Measurements from ENCODE around the gene ING2.

The ING2 gene

GRCh38 chr4:183485411-183486160, 19.3 kb upstream of the ING2 start:
- Histone ChIP-seq H3K79me1 (ENCODE audit: low read length) (no peaks in the 10 kb centered on the region), H3K9ac (ENCODE audit: low read length) (no peak overlapping the region), H3K27me3 (ENCODE audit: insufficient read depth, low read length, poor library complexity) (no peaks in the 10 kb centered on the region), H4K8ac (ENCODE audit: low read depth, low read length) (no peak overlapping the region), H2BK120ac (ENCODE audit: low read depth, low read length) (no peak overlapping the region), H2AK5ac (ENCODE audit: low read length) (no peak overlapping the region), H3K79me2 (ENCODE audit: control insufficient read depth, insufficient read depth, low read length) (no peaks in the 10 kb centered on the region), H3K4me3 (ENCODE audit: low read length) (no peak overlapping the region), H4K5ac (ENCODE audit: low read length) (no peak overlapping the region), H3K27ac (ENCODE audit: low read depth, low read length) (no peak overlapping the region), H3K18ac (ENCODE audit: low read length) (no peak overlapping the region), H3K23ac (ENCODE audit: low read length) (no peak overlapping the region), H3K4me2 (ENCODE audit: low read length) (no peak overlapping the region), H3K36me3 (ENCODE audit: control insufficient read depth, insufficient read depth, low read length) (no peaks in the 10 kb centered on the region), H3K4me1 (ENCODE audit: control insufficient read depth, low read depth, low read length) (no peaks in the 10 kb centered on the region), H2BK5ac (ENCODE audit: low read length) (no peak overlapping the region), H2BK15ac (replicated peaks; ENCODE audit: low read depth) (no peak overlapping the region), H3K4ac (ENCODE audit: low read depth, low read length) (no peak overlapping the region), H3K56ac (ENCODE audit: low read length) (no peak overlapping the region)
- DNase-seq = no peak
- no CpG with 5 or more reads among the region's 11 CpGs for WGBS (ENCODE audit: extremely low coverage, insufficient coverage, low lambda C conversion rate)

GRCh38 chr4:183492791-183493222, 12.1 kb upstream of the ING2 start:
- WGBS (ENCODE audit: extremely low coverage, insufficient coverage, low lambda C conversion rate) = no CpG with 5 or more reads among the region's 3 CpGs
- no peak overlapping the region for H4K5ac ChIP-seq (ENCODE audit: low read length)
- no peak overlapping the region for H4K8ac ChIP-seq (ENCODE audit: low read depth, low read length)
- no peaks in the 10 kb centered on the region for H3K27me3 ChIP-seq (ENCODE audit: insufficient read depth, low read length, poor library complexity)
- H2BK15ac ChIP-seq (replicated peaks; ENCODE audit: low read depth) = no peak overlapping the region
- H3K9ac ChIP-seq (ENCODE audit: low read length) = no peak overlapping the region
- no peak overlapping the region for H3K4ac ChIP-seq (ENCODE audit: low read depth, low read length)
- H2BK5ac ChIP-seq (ENCODE audit: low read length) = no peak overlapping the region
- no peaks in the 10 kb centered on the region for H3K4me1 ChIP-seq (ENCODE audit: control insufficient read depth, low read depth, low read length)
- H3K18ac ChIP-seq (ENCODE audit: low read length) = no peak overlapping the region
- peak; percentile 26 for DNase-seq
- H3K79me1 ChIP-seq (ENCODE audit: low read length) = no peaks in the 10 kb centered on the region
- no peak overlapping the region for H3K23ac ChIP-seq (ENCODE audit: low read length)
- H2BK120ac ChIP-seq (ENCODE audit: low read depth, low read length) = no peak overlapping the region
- no peak overlapping the region for H3K56ac ChIP-seq (ENCODE audit: low read length)
- H3K4me3 ChIP-seq (ENCODE audit: low read length) = no peak overlapping the region
- H3K36me3 ChIP-seq (ENCODE audit: control insufficient read depth, insufficient read depth, low read length) = no peaks in the 10 kb centered on the region
- no peak overlapping the region for H3K27ac ChIP-seq (ENCODE audit: low read depth, low read length)
- H3K4me2 ChIP-seq (ENCODE audit: low read length) = no peak overlapping the region
- no peak overlapping the region for H2AK5ac ChIP-seq (ENCODE audit: low read length)
- no peaks in the 10 kb centered on the region for H3K79me2 ChIP-seq (ENCODE audit: control insufficient read depth, insufficient read depth, low read length)

- Histone ChIP-seq H4K5ac (ENCODE audit: low read length) (no peak overlapping the region), H3K23ac (ENCODE audit: low read length) (no peak overlapping the region), H2BK5ac (ENCODE audit: low read length) (no peak overlapping the region), H3K27ac (ENCODE audit: low read depth, low read length) (no peak overlapping the region), H3K56ac (ENCODE audit: low read length) (no peak overlapping the region), H3K36me3 (ENCODE audit: control insufficient read depth, insufficient read depth, low read length) (no peaks in the 10 kb centered on the region), H4K8ac (ENCODE audit: low read depth, low read length) (no peak overlapping the region), H2BK15ac (replicated peaks; ENCODE audit: low read depth) (no peak overlapping the region), H3K79me1 (ENCODE audit: low read length) (no peaks in the 10 kb centered on the region), H3K27me3 (ENCODE audit: insufficient read depth, low read length, poor library complexity) (no peaks in the 10 kb centered on the region), H2AK5ac (ENCODE audit: low read length) (no peak overlapping the region), H3K9ac (ENCODE audit: low read length) (no peak overlapping the region), H3K79me2 (ENCODE audit: control insufficient read depth, insufficient read depth, low read length) (no peaks in the 10 kb centered on the region), H3K4me3 (ENCODE audit: low read length) (no peak overlapping the region), H3K4me2 (ENCODE audit: low read length) (no peak overlapping the region), H3K18ac (ENCODE audit: low read length) (no peak overlapping the region), H2BK120ac (ENCODE audit: low read depth, low read length) (no peak overlapping the region), H3K4ac (ENCODE audit: low read depth, low read length) (no peak overlapping the region), H3K4me1 (ENCODE audit: control insufficient read depth, low read depth, low read length) (no peaks in the 10 kb centered on the region)
- DNase-seq = no peak
- WGBS (ENCODE audit: extremely low coverage, insufficient coverage, low lambda C conversion rate) = no CpG with 5 or more reads among the region's 3 CpGs
Observed at GRCh38 chr4:183493246-183493645, 11.6 kb upstream of the ING2 start.

GRCh38 chr4:183495184-183495583, 9.7 kb upstream of the ING2 start:
- H3K4me1 ChIP-seq (ENCODE audit: control insufficient read depth, low read depth, low read length) = no peaks in the 10 kb centered on the region
- H3K79me2 ChIP-seq (ENCODE audit: control insufficient read depth, insufficient read depth, low read length) = no peaks in the 10 kb centered on the region
- H3K18ac ChIP-seq (ENCODE audit: low read length) = no peak overlapping the region
- no peak overlapping the region for H2BK5ac ChIP-seq (ENCODE audit: low read length)
- H3K4me2 ChIP-seq (ENCODE audit: low read length) = no peak overlapping the region
- no peaks in the 10 kb centered on the region for H3K36me3 ChIP-seq (ENCODE audit: control insufficient read depth, insufficient read depth, low read length)
- no peak overlapping the region for H3K4ac ChIP-seq (ENCODE audit: low read depth, low read length)
- H3K9ac ChIP-seq (ENCODE audit: low read length) = no peak overlapping the region
- WGBS (ENCODE audit: extremely low coverage, insufficient coverage, low lambda C conversion rate) = no CpG with 5 or more reads among the region's 3 CpGs
- no peak overlapping the region for H2AK5ac ChIP-seq (ENCODE audit: low read length)
- no peak overlapping the region for H2BK120ac ChIP-seq (ENCODE audit: low read depth, low read length)
- no peak overlapping the region for H3K4me3 ChIP-seq (ENCODE audit: low read length)
- H3K23ac ChIP-seq (ENCODE audit: low read length) = no peak overlapping the region
- H3K27ac ChIP-seq (ENCODE audit: low read depth, low read length) = no peak overlapping the region
- H3K56ac ChIP-seq (ENCODE audit: low read length) = no peak overlapping the region
- no peaks in the 10 kb centered on the region for H3K27me3 ChIP-seq (ENCODE audit: insufficient read depth, low read length, poor library complexity)
- no peak overlapping the region for H4K5ac ChIP-seq (ENCODE audit: low read length)
- peak; percentile 24 for DNase-seq
- no peak overlapping the region for H4K8ac ChIP-seq (ENCODE audit: low read depth, low read length)
- no peaks in the 10 kb centered on the region for H3K79me1 ChIP-seq (ENCODE audit: low read length)
- H2BK15ac ChIP-seq (replicated peaks; ENCODE audit: low read depth) = no peak overlapping the region

- H3K79me2 ChIP-seq (ENCODE audit: control insufficient read depth, insufficient read depth, low read length) = no peaks in the 10 kb centered on the region
- no peak overlapping the region for H3K18ac ChIP-seq (ENCODE audit: low read length)
- WGBS (ENCODE audit: extremely low coverage, insufficient coverage, low lambda C conversion rate) = no CpG with 5 or more reads among the region's 2 CpGs
- no peak overlapping the region for H2AK5ac ChIP-seq (ENCODE audit: low read length)
- H3K4me2 ChIP-seq (ENCODE audit: low read length) = no peak overlapping the region
- H3K23ac ChIP-seq (ENCODE audit: low read length) = no peak overlapping the region
- no peak overlapping the region for H3K4me3 ChIP-seq (ENCODE audit: low read length)
- no peak overlapping the region for H3K27ac ChIP-seq (ENCODE audit: low read depth, low read length)
- no peak overlapping the region for H2BK5ac ChIP-seq (ENCODE audit: low read length)
- H3K36me3 ChIP-seq (ENCODE audit: control insufficient read depth, insufficient read depth, low read length) = no peaks in the 10 kb centered on the region
- no peak overlapping the region for H2BK15ac ChIP-seq (replicated peaks; ENCODE audit: low read depth)
- no peak overlapping the region for H4K8ac ChIP-seq (ENCODE audit: low read depth, low read length)
- peaks cover 3% of the 10 kb centered on the region for H3K4me1 ChIP-seq (ENCODE audit: control insufficient read depth, low read depth, low read length)
- no peaks in the 10 kb centered on the region for H3K27me3 ChIP-seq (ENCODE audit: insufficient read depth, low read length, poor library complexity)
- no peak overlapping the region for H2BK120ac ChIP-seq (ENCODE audit: low read depth, low read length)
- H3K79me1 ChIP-seq (ENCODE audit: low read length) = no peaks in the 10 kb centered on the region
- H3K4ac ChIP-seq (ENCODE audit: low read depth, low read length) = no peak overlapping the region
- no peak overlapping the region for H3K56ac ChIP-seq (ENCODE audit: low read length)
- no peak for DNase-seq
- no peak overlapping the region for H3K9ac ChIP-seq (ENCODE audit: low read length)
- no peak overlapping the region for H4K5ac ChIP-seq (ENCODE audit: low read length)
Observed at GRCh38 chr4:183499389-183499788, 5.5 kb upstream of the ING2 start.

GRCh38 chr4:183499801-183500200, 5.1 kb upstream of the ING2 start:
- Histone ChIP-seq H4K8ac (ENCODE audit: low read depth, low read length) (no peak overlapping the region), H2BK5ac (ENCODE audit: low read length) (no peak overlapping the region), H3K79me2 (ENCODE audit: control insufficient read depth, insufficient read depth, low read length) (no peaks in the 10 kb centered on the region), H4K5ac (ENCODE audit: low read length) (no peak overlapping the region), H3K27me3 (ENCODE audit: insufficient read depth, low read length, poor library complexity) (no peaks in the 10 kb centered on the region), H2BK15ac (replicated peaks; ENCODE audit: low read depth) (no peak overlapping the region), H3K4me1 (ENCODE audit: control insufficient read depth, low read depth, low read length) (peaks cover 3% of the 10 kb centered on the region), H3K27ac (ENCODE audit: low read depth, low read length) (no peak overlapping the region), H3K4me2 (ENCODE audit: low read length) (no peak overlapping the region), H2BK120ac (ENCODE audit: low read depth, low read length) (no peak overlapping the region), H3K36me3 (ENCODE audit: control insufficient read depth, insufficient read depth, low read length) (no peaks in the 10 kb centered on the region), H3K18ac (ENCODE audit: low read length) (no peak overlapping the region), H3K4me3 (ENCODE audit: low read length) (no peak overlapping the region), H3K4ac (ENCODE audit: low read depth, low read length) (no peak overlapping the region), H3K56ac (ENCODE audit: low read length) (no peak overlapping the region), H2AK5ac (ENCODE audit: low read length) (no peak overlapping the region), H3K23ac (ENCODE audit: low read length) (no peak overlapping the region), H3K9ac (ENCODE audit: low read length) (no peak overlapping the region), H3K79me1 (ENCODE audit: low read length) (no peaks in the 10 kb centered on the region)
- DNase-seq = no peak
- no CpG with 5 or more reads among the region's 5 CpGs for WGBS (ENCODE audit: extremely low coverage, insufficient coverage, low lambda C conversion rate)
